NCI-H2196 treated with DMSO at 0.1 percent for 48 hours (cell line): ENCODE data around the gene PYGM.
A peak's percentile ranks its signal among the peaks of the same experiment; 100 is the strongest.

Experiments
- DNase-seq: peaks from one replicate; lab custom pipeline; 2025; ENCODE audit not compliant: unreplicated experiment; lab: John Stamatoyannopoulos, UW

The PYGM gene

GRCh38 chr11:64754124-64754918 is 5.5 kb downstream of the PYGM start:
- DNase-seq: no peak

GRCh38 chr11:64753380-64754123 is 6.2 kb downstream of the PYGM start:
- DNase-seq: no peak

- no peak for DNase-seq
Observed at GRCh38 chr11:64753019-64753379, 6.8 kb downstream of the PYGM start.

GRCh38 chr11:64752175-64752970 is 7.4 kb downstream of the PYGM start:
- DNase-seq: peak; percentile 63

GRCh38 chr11:64751580-64751979 is 8.2 kb downstream of the PYGM start:
- DNase-seq: no peak

GRCh38 chr11:64751136-64751535 is 8.6 kb downstream of the PYGM start:
- DNase-seq: no peak

- DNase-seq: no peak
Observed at GRCh38 chr11:64750361-64751054, 9.3 kb downstream of the PYGM start.

- DNase-seq: no peak
Observed at GRCh38 chr11:64747961-64748665, 11.7 kb downstream of the PYGM start.

- no peak for DNase-seq
Observed at GRCh38 chr11:64746486-64746885, 13.3 kb downstream of the PYGM start.

GRCh38 chr11:64745521-64746328 is 14.0 kb downstream of the PYGM start:
- DNase-seq: no peak

- DNase-seq: no peak
Observed at GRCh38 chr11:64745189-64745520, 14.6 kb downstream of the PYGM start.

- no peak for DNase-seq
Observed at GRCh38 chr11:64744544-64745188, 15.1 kb downstream of the PYGM start.

GRCh38 chr11:64743591-64744543 is 15.9 kb downstream of the PYGM start, which contains the start of gene RASGRP2:
RASGRP2 (minus strand) TSS chr11:64744142; CDS start chr11:64742866, 1,276 bp downstream.
- no peak for DNase-seq

GRCh38 chr11:64742889-64743590 is 16.7 kb downstream of the PYGM start:
- peak; percentile 22 for DNase-seq

GRCh38 chr11:64742087-64742888 is 17.5 kb downstream of the PYGM start:
- no peak for DNase-seq

GRCh38 chr11:64741375-64742086 is 18.2 kb downstream of the PYGM start:
- DNase-seq: no peak
